Esophagus squamous epithelium (tissue), 4 donors: Measurements from ENCODE around the gene LPP.

Source experiments
- CTCF ChIP-seq, 6 experiments: fragments of 450-650 bp in 4 of 6; fragments of 200-600 bp in 2 of 6; sonication (generic) in 2 of 6; IDR thresholded peaks; one replicate each; pipeline ENCODE4 v1.5.1; 2016 to 2019; ENCODE audit warnings: antibody characterized with exemption in 6 of 6, mild to moderate bottlenecking in 4 of 6, moderate library complexity in 4 of 6
- POLR2A ChIP-seq, 4 donors: fragments of 450-650 bp; IDR thresholded peaks; one replicate each; pipeline ENCODE4 v1.6.1; 2017; ENCODE audit warnings: antibody characterized with exemption in 4 of 4, mild to moderate bottlenecking in 4 of 4, moderate library complexity in 3 of 4

- TF ChIP-seq CTCF (IDR thresholded peaks at IDR 0.05) (no peak), POLR2A (IDR thresholded peaks at IDR 0.05) (no peak)
Observed at GRCh38 chr3:188860147-188860546, 706.2 kb downstream of the LPP start.
